NCI-H1105 (cell line): ENCODE measurements around the gene IL1R2.

Experiments used
- DNase-seq: peaks from one replicate; lab custom pipeline; 2025; lab: John Stamatoyannopoulos, UW

Gene IL1R2

GRCh38 chr2:101975171-101975870 lies 16.4 kb upstream of the IL1R2 start:
- DNase-seq, result no peak

DNA sequence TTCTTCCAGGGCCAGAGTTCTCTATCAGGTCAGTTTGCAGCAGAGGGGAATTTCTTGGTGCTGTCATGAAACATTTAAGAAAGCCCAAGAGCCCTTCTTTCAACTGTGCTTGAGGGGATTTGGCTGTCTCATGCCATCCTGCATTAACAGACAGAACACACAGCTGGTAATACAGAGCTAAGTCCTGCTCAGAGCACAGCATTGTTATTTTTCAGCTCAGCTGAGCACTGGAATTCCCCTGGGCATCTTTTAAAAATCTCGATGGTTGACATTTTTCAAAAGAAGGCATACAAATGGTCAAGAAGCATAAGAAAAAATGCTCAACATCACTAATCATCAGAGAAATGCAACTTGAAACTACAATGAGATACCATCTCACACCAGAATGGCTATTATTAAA lies 14.9 kb upstream of the IL1R2 start:
- DNase-seq, result no peak

GRCh38 chr2:101980368-101980767 lies 11.4 kb upstream of the IL1R2 start:
- no peak for DNase-seq

DNA sequence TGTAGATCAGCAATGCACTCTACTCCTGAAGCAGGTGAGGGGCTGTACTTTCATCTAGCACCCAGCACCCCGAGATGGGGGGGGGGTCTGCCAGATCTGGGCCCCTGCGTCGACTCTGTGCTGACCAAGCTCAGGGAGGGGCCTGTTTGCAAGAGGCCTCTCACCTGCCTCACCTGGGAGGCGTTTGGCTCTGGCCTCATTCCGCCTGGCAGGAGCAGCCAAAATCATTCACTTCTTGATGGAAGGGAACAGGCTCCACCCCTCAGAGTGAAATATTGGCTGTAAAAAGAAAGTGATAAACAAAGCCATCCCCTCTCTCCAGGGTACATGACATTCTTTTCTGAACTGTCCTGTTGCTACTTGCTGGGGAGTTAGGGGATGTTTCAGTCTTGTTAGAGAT lies 10.7 kb upstream of the IL1R2 start:
- DNase-seq, result no peak

- DNase-seq, result no peak
Observed at GRCh38 chr2:101981504-101981903, 10.3 kb upstream of the IL1R2 start.

DNA sequence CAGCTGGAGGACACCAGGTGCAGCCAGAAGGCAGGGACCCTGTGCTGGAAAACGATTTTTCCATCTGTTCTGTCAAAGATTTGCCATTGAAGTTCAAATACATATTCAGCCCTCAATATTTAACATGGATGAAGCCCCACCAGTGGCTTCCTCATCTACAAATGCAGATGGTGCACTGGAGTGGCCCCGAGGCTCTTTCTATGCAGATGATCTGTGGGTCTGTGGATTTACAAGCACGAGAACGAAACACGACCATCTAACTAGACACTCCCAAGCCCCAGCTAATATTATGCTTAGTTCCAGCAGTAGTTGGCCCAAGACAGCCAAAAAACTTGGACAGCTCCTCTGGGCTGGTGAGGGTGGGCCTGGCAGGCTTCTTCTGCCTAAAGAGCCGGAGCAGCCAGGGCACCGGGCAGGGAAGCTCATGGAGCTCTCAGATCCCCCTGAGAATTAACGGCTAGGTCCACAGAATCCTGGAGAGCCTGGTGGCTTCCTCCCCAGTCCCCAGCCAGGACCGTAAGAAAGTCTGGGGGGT lies 9.2 kb upstream of the IL1R2 start:
- DNase-seq, result no peak

GRCh38 chr2:101983486-101983885 lies 8.3 kb upstream of the IL1R2 start:
- no peak for DNase-seq

GRCh38 chr2:101983928-101984327 lies 7.8 kb upstream of the IL1R2 start:
- DNase-seq, result no peak

GRCh38 chr2:101984656-101985055 lies 7.1 kb upstream of the IL1R2 start:
- DNase-seq, result no peak

- no peak for DNase-seq
Observed at GRCh38 chr2:101985101-101985792, 6.5 kb upstream of the IL1R2 start.

DNA sequence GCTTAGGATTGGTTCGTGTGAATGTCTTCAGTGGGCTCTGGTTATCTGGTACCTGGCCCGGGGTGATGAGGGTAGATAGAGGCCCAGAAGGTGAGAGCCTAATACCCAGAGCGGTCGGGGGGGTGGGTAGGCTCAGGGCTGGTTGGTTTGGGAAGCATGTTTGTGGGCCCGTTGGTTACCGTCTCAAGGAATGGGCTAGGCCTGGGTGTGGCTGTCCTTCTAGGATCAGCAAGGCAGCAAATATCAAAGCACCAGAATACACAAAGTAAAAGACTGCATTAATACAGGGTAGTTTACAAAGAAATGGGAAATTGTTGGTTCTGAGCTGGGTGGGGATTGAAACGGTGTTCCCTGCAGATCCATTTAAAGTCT lies 6.0 kb upstream of the IL1R2 start:
- no peak for DNase-seq

- no peak for DNase-seq
Observed at GRCh38 chr2:101986376-101986775, 5.4 kb upstream of the IL1R2 start.

DNA sequence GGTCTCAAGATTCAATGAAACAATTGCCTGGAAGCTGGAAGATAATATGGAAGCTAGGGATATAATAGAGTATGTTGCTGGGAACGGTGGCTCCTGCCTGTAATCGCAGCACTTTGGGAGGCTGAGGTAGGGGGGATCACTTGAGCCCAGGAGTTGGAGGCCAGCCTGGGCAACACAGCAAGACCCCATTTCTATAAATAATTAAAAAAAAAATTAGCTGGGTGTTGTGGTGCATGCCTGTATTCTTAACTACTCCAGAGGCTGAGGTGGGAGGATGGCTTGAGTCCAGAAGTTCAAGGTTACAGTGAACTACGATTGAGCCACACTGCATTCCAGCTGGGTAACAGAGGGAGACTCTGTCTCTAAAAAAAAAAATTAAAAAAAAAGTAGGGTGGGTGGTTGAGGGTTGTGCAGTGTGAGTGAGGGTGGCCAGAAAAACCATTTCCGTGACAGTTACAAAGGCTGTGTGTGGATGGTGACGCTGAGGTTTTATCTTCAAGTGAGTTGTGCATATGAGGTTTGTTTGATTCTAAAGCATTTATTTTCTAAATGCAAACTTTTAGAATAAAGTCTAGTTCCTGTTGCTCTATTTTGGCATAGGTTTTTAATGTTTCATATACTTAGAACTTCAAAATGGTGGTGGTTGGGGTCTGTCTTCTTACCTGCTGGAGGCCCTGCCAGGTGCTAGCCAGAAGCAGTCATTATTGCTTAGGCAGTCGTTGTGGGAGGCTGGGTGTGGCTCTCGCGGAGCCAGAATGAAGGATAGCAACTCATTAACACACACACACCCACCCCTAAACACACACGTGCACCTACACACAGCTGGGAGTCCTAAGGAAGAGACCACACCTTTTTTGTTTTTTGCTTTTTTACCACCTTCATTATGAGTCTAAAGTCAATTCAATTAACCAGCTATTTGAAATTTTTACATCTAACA lies 4.7 kb upstream of the IL1R2 start:
- DNase-seq, result no peak

DNA sequence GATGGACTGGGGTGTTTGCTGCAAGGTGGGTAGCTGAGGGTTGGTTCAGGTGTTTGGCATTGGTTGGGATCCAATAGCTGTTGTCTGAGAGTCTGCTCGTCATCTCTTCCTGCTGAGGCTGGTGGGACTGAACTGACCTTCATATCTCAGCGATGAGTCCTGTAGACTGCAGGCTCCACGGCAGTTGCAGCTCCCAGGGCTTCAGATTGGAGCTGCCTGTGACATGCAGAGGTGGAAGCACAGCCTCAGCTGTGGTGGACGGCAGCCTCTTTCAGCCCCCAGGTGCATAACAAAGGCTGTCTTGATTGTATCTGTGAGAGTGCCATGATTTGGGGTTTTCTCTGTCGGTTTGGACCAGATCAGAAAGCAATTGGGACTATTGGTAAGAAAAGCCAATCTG lies 3.9 kb upstream of the IL1R2 start:
- no peak for DNase-seq

DNA sequence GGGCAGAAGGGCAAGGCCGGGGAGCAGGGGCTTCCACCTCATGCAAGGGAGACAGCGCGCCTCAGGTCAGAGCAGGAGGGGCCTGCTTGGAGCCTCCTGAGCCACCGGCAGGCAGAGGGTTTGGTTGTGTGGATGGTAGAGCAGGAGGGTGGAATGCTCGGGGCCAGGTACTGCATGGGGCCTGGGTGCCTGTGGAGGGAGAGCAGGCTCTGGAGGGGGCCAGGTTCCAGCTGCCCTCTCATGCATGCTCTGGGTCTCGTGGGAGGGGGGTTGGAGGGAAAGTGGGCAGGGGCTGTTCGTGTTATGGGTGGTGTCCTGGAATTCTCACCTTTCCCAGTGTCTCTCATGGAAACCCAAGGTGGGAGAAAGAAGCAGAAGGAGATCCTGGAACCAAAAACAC lies 3.2 kb upstream of the IL1R2 start:
- DNase-seq, result no peak

- no peak for DNase-seq
Observed at GRCh38 chr2:101989740-101990460, 1.9 kb upstream of the IL1R2 start.

- DNase-seq, result no peak
Observed at GRCh38 chr2:101993772-101994171, 2.0 kb downstream of the IL1R2 start.

- no peak for DNase-seq
Observed at GRCh38 chr2:101995019-101995418, 3.3 kb downstream of the IL1R2 start.

DNA sequence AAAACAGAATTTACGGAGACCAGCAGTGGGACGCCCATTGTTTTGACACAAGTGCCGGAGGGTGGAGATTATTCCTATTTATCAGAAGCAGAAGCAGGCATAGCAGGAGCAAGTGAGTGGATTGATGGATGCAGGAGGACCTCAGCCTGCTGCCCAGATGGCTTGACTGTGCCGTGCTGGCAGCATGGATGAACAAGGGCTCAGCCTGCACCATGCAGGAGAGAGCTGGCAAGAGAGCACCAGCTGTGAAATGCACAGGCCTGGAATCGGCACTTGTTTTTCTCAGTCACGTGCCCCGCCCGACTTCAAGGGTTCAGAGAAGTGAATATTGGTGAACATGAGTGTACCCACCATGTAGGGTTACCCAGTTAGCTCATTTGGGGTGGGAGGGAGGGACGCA lies 4.0 kb downstream of the IL1R2 start:
- DNase-seq, result no peak

- no peak for DNase-seq
Observed at GRCh38 chr2:101998556-101998895, 6.8 kb downstream of the IL1R2 start.

GRCh38 chr2:101998896-101999789 lies 7.4 kb downstream of the IL1R2 start:
- no peak for DNase-seq
